ENCODE data around the gene NCBP3. TPM values are rescaled to one million over a fixed set of nuclear protein-coding genes. Genes with fewer than 3 reads are reported as not detected.

Gene NCBP3
- total and polyA plus RNA-seq, 2 of the 4 experiments (the other 2 are of a cell fraction) = 10.8 to 13.5 TPM

DNA sequence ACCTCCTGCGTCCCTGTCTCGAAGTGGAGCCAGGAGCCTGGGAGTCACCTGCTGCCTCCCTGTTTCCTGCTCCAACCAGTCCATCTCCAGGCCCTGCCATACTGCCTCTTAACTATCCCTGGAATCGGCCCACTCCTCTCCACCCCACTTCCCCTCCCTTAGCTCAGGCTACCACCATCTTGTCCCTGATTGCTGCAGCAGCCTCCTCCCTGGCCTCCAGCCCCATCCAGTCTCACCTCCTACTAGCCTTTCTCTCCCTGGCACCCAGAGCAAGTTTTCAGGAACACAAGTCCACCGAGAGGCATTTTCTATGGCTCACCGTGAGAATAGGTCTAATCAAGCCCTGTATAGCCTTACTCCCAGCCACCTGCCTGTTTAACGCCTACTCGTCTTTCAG is 47.7 kb upstream of the NCBP3 start:
- TF ChIP-seq, protein P1, sequence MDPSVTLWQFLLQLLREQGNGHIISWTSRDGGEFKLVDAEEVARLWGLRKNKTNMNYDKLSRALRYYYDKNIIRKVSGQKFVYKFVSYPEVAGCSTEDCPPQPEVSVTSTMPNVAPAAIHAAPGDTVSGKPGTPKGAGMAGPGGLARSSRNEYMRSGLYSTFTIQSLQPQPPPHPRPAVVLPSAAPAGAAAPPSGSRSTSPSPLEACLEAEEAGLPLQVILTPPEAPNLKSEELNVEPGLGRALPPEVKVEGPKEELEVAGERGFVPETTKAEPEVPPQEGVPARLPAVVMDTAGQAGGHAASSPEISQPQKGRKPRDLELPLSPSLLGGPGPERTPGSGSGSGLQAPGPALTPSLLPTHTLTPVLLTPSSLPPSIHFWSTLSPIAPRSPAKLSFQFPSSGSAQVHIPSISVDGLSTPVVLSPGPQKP (IDR thresholded peaks at IDR 0.05; ENCODE audit: borderline replicate concordance, low read depth, low read length) = no peak
- TF ChIP-seq FOS (IDR thresholded peaks at IDR 0.05; ENCODE audit: low read depth, low read length) (no peak), MAZ (IDR thresholded peaks at IDR 0.05; ENCODE audit: borderline replicate concordance, low read depth, low read length) (no peak), RFX5 (IDR thresholded peaks at IDR 0.05; ENCODE audit: low read depth, low read length) (no peak), SMC3 (IDR thresholded peaks at IDR 0.05; ENCODE audit: low read depth, low read length) (no peak)
- H4K91ac ChIP-seq (ENCODE audit: insufficient read depth, low read depth, low read length) = peak overlapping the region; percentile 59
- peak overlapping the region; percentile 15 for H2AK5ac ChIP-seq (ENCODE audit: low read depth, low read length)
- H2BK15ac ChIP-seq (ENCODE audit: low read depth, low read length) = no peak overlapping the region
- peak overlapping the region; percentile 99 for H2AFZ ChIP-seq (replicated peaks; ENCODE audit: low read length, poor library complexity)
- BruUV-seq (replicated peaks) = no TSS peak
- H4K20me1 ChIP-seq (ENCODE audit: insufficient read depth, low read length) = peaks cover 6% of the 10 kb centered on the region; the same call in 1 of the 2 replicates
- peaks cover 34% of the 10 kb centered on the region for H3K4me1 ChIP-seq (ENCODE audit: control insufficient read depth, insufficient read depth, low read length)
- in situ Hi-C loops (cut with MboI; ENCODE audit: low sequenced_read_pairs) = no loop called here
- H2BK120ac ChIP-seq (ENCODE audit: low read depth, low read length) = peak overlapping the region; percentile 30; the same call in 1 of the 2 replicates
- peaks cover 31% of the 10 kb centered on the region for H3K9me1 ChIP-seq (ENCODE audit: insufficient read depth, low read length)
- no peaks in the 10 kb centered on the region for H3K36me3 ChIP-seq (ENCODE audit: control insufficient read depth, insufficient read depth, low read length)
- no peak for DNase-seq
- intact Hi-C loops (cut with micrococcal nuclease) = loop anchor here (2.0 kb wide), 1 partner anchor 47 kb away; the partner anchor contains the start of gene NCBP3
- H3K9ac ChIP-seq (ENCODE audit: low read depth, low read length) = peak overlapping the region; percentile 45; the same call in 1 of the 2 replicates
- H2AK9ac ChIP-seq (replicated peaks; ENCODE audit: low read depth, low read length, poor library complexity) = peak overlapping the region; percentile 65
- ChIA-PET CTCF (no interaction called here), POLR2A (ENCODE audit: unreplicated experiment) (interaction anchor here (0.5 kb wide), 1 partner anchor 9 kb away, joined by 3 read pairs; no protein-coding TSS in a partner anchor)
- peaks cover 8 to 34% of the 10 kb centered on the region in 2 experiments; a peak in 3 of 4 replicates for H3K79me1 ChIP-seq (ENCODE audit: low read depth in 1 of 2, low read length in 2 of 2)
- no peak overlapping the region for H3K27ac ChIP-seq (ENCODE audit: insufficient read depth, low read length)
- no peak overlapping the region for H3K14ac ChIP-seq (replicated peaks; ENCODE audit: low read depth, low read length)
- no peak overlapping the region for H3K18ac ChIP-seq (ENCODE audit: low read depth, low read length)
- H4K5ac ChIP-seq (ENCODE audit: low read depth, low read length) = peak overlapping the region; percentile 49; the same call in 1 of the 2 replicates
- H2BK5ac ChIP-seq (ENCODE audit: low read depth, low read length, poor library complexity, severe bottlenecking) = peak overlapping the region; percentile 87
- peak overlapping the region; percentile 48; the same call in 1 of the 2 replicates for H3K23ac ChIP-seq (ENCODE audit: low read depth, low read length)
- peak overlapping the region; percentile 80 for H3K4ac ChIP-seq (ENCODE audit: low read depth, low read length)
- 0 out of 2 replicates have a peak overlapping the region, but pooled peaks have one; percentile 48 for H2BK20ac ChIP-seq (ENCODE audit: low read depth, low read length)
- no peak overlapping the region for H3K4me3 ChIP-seq (ENCODE audit: insufficient read depth, low read depth, low read length)
- peak overlapping the region; percentile 85 to 88; a peak in 3 of 4 replicates for H4K8ac ChIP-seq (ENCODE audit: low read depth in 2 of 2, low read length in 2 of 2)
- no peak overlapping the region; the same call in 1 of the 2 replicates for H3K4me2 ChIP-seq (ENCODE audit: low read depth, low read length)
- WGBS, 2 experiments (ENCODE audit: extremely low coverage in 2 of 2, insufficient read length in 1 of 2) = 61% methylated on average over 4 of the region's 7 CpGs; no CpG with 5 or more reads in 1 of the 2 experiments
- H3K56ac ChIP-seq (ENCODE audit: extremely low read depth, insufficient read depth, low read length) = no peak overlapping the region
- dilution Hi-C loops (cut with HindIII; ENCODE audit: low sequenced_read_pairs, unreplicated experiment) = no loop called here
- no peaks in the 10 kb centered on the region for H3K27me3 ChIP-seq (ENCODE audit: control insufficient read depth, insufficient read depth, low read length)
- H3K9me3 ChIP-seq (ENCODE audit: control insufficient read depth, insufficient read depth, low read length) = no peaks in the 10 kb centered on the region
- no peak for ATAC-seq (ENCODE audit: low read depth)

All from IMR-90 (cell line).